AG10803 (cell line): ENCODE results near the gene PHEX.

Source experiments
- DNase-seq: peaks from one replicate; pipeline ENCODE4 v3.0.0; 2010; ENCODE audit warnings: low read depth
- H3K4me3 ChIP-seq: 2 replicates; pipeline ENCODE4 v1.5.1; 2011; ENCODE audit warnings: mild to moderate bottlenecking, low read length, control low read depth
- TF ChIP-seq, protein P1 (sequence below): conservative IDR thresholded peaks from 2 replicates; pipeline ENCODE4 v1.5.1; 2011; ENCODE audit warnings: mild to moderate bottlenecking, low read length, control low read depth, inconsistent platforms

The PHEX gene

DNA sequence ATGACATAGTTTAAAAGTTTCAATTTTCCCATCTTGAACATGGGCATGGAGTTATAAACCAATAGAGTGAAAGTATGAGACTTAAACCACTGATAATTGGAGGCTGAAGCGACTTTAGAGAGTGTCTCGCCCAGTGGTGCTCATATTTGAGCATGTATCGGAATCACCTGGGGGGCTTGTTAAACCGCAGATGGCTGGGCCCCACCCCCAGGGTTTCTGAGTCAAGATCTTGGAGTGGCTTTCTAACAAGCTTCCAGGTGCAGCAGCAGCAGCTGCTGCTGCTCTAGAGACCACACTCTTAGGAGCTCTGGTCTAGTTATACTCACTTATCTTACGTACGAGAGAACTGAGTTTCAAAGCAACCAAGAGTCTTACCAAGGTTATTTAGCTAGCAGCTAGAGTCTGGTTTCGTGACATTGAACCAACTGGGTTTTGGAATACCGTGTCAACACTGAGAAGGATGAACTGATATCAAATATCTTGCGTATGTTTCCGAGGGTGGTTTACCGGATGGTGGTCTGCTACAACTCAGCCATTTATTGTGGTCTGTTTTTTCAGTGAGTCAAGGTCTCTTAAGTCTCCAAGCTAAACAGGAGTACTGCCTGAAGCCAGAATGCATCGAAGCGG, 5.9 kb downstream of the PHEX start:
- no peak overlapping the region for H3K4me3 ChIP-seq
- TF ChIP-seq, protein P1, sequence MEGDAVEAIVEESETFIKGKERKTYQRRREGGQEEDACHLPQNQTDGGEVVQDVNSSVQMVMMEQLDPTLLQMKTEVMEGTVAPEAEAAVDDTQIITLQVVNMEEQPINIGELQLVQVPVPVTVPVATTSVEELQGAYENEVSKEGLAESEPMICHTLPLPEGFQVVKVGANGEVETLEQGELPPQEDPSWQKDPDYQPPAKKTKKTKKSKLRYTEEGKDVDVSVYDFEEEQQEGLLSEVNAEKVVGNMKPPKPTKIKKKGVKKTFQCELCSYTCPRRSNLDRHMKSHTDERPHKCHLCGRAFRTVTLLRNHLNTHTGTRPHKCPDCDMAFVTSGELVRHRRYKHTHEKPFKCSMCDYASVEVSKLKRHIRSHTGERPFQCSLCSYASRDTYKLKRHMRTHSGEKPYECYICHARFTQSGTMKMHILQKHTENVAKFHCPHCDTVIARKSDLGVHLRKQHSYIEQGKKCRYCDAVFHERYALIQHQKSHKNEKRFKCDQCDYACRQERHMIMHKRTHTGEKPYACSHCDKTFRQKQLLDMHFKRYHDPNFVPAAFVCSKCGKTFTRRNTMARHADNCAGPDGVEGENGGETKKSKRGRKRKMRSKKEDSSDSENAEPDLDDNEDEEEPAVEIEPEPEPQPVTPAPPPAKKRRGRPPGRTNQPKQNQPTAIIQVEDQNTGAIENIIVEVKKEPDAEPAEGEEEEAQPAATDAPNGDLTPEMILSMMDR: no peak
- no peak for DNase-seq

DNA sequence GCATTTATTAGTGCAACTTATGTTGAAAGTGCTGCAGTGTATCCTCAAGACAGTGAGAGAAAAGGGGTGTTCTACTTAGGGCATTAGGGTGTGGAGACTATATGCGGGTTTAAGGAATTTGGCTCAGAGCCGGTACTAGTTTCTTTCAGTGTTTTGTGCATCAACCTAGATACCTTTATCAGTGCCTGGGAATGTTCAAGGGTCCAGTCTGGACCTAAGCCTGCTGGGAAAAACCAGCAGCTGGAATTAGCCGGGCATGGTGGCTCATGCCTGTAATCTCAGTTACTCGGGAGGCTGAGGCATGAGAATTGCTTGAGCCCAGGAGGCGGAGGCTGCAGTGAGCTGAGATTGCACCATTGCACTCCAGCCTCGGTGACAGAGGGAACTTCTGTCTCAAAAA, 7.4 kb downstream of the PHEX start:
- no peak overlapping the region for H3K4me3 ChIP-seq
- DNase-seq: no peak
- TF ChIP-seq, protein P1: no peak

DNA sequence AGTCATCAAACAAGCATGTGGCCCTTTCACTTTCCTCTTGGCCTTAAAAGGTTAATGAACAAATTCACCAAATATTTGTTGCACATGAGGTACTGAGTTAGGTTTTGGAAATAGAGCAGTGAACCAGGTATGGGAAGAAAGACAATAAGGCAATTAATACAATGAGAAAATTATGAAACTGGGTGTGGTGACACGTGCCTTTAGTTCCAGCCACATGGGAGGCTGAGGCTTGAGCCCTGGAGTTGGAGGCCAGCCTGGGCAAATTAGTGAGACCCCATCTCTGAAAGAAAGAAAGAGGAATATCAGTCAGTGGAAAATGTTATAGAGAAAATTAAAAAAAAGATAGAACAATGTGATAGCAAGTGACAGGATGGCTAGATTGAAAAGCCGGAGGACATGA, 8.1 kb downstream of the PHEX start:
- no peak overlapping the region for H3K4me3 ChIP-seq
- TF ChIP-seq, protein P1: no peak
- DNase-seq: no peak

DNA sequence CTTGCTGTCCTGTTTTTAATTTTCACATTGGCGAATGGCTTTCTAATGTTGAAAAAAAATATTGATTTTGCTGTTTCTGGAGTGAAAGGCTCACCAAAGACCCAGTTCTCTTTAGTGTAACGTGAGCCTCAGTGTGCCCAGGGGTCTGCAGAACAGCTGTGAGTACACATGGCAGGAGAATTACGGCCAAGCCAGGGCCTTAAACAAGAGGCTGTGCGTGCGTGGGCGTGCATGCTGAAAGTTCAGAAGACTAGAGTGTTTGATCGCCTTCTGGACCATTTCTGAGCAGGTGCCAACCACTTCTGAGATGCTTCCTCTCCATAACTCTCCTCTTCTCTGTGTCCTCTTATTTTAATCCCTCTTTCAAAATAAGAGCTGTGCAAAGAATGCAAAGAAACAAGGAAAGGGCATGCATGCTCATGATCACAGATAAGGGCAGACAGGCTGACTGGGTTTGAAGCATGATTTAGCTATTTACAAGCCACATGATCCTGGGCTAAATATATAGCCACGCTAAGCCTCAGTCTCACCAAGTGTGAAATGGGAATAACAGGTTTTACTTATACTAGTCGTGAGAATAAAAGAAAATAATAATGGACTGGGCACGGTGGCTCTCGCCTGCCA, 9.9 kb downstream of the PHEX start:
- no peak overlapping the region for H3K4me3 ChIP-seq
- peak; percentile 1 for DNase-seq
- TF ChIP-seq, protein P1: no peak

DNA sequence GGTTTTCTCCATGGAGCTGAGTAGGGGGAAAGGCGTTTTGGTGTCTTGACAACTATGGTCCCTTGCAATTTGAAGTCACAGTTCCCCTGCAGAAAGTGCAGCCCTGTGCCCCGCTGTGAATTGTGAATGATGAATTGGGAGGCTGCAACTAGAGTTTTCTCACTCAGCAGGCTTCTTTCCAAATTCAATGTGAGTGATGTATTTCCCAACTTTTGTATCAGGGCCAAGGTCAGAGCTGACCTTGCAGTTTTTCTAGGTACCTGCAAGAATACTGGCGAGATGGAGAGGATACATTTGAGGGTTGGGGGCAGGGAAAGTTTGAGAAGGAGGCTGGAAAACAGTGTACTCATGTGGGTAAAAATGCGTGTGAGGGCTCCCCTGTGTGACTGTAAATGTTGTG, 11.7 kb downstream of the PHEX start:
- no peak for DNase-seq
- TF ChIP-seq, protein P1: no peak
- H3K4me3 ChIP-seq: no peak overlapping the region

DNA sequence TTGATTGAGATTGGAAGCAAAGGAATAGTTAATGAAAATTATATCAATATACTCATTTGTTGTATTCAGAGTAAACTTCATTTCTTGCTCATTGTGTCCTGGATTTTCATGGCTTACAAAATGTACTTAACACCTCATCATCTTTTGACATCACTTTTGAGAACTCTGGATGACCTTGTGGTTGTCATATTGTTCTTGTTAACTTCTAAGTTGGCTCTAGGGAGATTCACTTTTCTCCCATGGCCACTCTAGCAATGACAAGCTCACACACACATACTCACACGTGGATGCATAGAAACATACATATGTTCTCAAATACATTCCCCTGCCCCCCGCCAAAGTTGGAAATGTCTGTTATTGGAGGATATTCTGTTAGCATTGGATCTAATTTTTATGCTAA, 15.3 kb downstream of the PHEX start:
- H3K4me3 ChIP-seq: no peak overlapping the region
- no peak for DNase-seq
- TF ChIP-seq, protein P1: no peak

DNA sequence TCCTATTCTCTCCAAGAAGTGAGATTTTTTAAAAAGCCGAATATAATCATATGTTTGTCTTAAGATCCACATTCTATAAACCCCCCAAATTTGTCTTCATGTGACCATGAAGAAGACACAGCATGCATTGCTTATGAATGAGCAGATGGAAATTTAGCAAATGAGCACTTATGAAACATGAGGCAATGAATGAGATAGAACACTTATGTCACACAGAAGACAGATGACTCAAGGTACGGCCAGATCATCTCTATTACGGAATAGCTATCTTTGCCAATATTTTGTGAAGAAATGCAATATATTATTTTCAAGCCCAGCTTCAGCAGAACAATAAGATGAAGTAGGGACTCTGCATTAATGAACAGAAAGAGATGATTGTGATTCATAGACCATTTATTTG, 21.4 kb downstream of the PHEX start:
- DNase-seq: peak; percentile 15
- no peak overlapping the region for H3K4me3 ChIP-seq
- TF ChIP-seq, protein P1: no peak
